Activated CD4-positive, alpha-beta T cell treated with anti-CD3 and anti-CD28 coated beads for 36 hours (primary cell): Measurements from ENCODE around the gene CLSTN3. TPM values are rescaled to one million over a fixed set of nuclear protein-coding genes. Genes with fewer than 3 reads are reported as not detected.

ENCODE experiments used
- ATAC-seq: fragments of 200-7000 bp; cut with Tn5 transposase; one replicate; pipeline ENCODE4 v1.10.0; 2021; ENCODE audit warnings: mild to moderate bottlenecking, moderate library complexity
- CTCF ChIA-PET: fragments of 350-600 bp; sonication (Branson Sonifier 250); formaldehyde crosslinking; loops from one replicate; lab custom pipeline; 2021; ENCODE audit warnings: antibody characterized with exemption; lab: Charles Lee
- POLR2A ChIA-PET: fragments of 350-600 bp; sonication (Branson Sonifier 250); formaldehyde crosslinking; loops from one replicate; lab custom pipeline; 2021; ENCODE audit warnings: antibody characterized with exemption, inconsistent platforms; lab: Charles Lee
- DNase-seq: peaks from one replicate; pipeline ENCODE4 v3.0.0-alpha.2; 2020
- H3K27ac Mint-ChIP-seq: one replicate; pipeline ENCODE4 v1.8.0; 2021; ENCODE audit warnings: mixed read lengths
- H3K27me3 Mint-ChIP-seq: one replicate; pipeline ENCODE4 v1.8.0; 2021; ENCODE audit warnings: mixed read lengths
- H3K36me3 Mint-ChIP-seq: one replicate; pipeline ENCODE4 v1.8.0; 2021; ENCODE audit warnings: low read depth, mixed read lengths
- H3K4me1 Mint-ChIP-seq: one replicate; pipeline ENCODE4 v1.8.0; 2021; ENCODE audit warnings: mixed read lengths
- H3K4me3 Mint-ChIP-seq: one replicate; pipeline ENCODE4 v1.8.0; 2021; ENCODE audit warnings: mild to moderate bottlenecking, moderate library complexity, mixed read lengths
- H3K9me3 Mint-ChIP-seq: one replicate; pipeline ENCODE4 v1.8.0; 2021; ENCODE audit warnings: low read depth, mixed read lengths
- intact Hi-C, 2 experiments: fragments of 100-400 bp; cut with DNase I in 1 of 2; cut with micrococcal nuclease in 1 of 2; formaldehyde crosslinking; loops; one replicate each; pipeline versions ENCODE4 v1.14.2 to v1.15.1; 2022 to 2024; cut with DNase I, micrococcal nuclease
- total RNA-seq, 2 experiments: library from RNA; stranded (reverse); gene quantifications; one replicate each; pipeline ENCODE4 v1.2.3, GENCODE V29; 2021

Gene CLSTN3
- total RNA-seq, 2 experiments from 2014 or later: 28.2 to 37.9 TPM

DNA sequence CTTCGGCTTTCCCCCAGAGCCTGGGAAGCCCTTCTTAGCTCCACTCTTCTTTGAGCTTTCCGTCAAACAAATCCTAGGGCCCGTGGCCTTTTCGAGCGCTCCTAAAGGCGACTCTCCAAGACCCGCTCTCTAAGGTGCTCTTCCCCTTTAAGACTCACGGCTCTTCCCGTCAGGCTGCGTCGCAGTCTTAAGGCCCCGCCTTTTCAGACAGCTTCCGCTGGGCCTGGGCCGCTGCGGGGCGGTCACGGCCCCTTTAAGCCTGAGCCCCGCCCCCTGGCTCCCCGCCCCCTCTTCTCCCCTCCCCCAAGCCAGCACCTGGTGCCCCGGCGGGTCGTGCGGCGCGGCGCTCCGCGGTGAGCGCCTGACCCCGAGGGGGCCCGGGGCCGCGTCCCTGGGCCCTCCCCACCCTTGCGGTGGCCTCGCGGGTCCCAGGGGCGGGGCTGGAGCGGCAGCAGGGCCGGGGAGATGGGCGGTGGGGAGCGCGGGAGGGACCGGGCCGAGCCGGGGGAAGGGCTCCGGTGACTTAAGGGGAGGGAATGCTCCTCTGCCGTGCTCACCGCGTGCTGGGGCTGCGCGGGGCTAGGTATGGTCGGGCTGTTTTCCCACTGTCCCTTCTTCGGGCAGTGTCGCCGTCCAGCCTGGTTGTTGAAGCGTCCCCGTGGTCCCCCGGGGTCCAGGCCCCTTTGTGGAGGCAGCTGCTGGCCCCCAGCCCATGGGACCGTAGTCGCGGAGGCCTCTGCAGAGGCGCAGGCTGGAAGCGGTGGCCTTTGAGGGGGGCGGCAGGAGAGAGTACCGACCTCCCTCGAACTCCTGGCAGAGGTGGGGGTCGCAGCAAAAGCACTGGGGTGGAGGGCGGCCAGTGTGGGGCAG is 59.5 kb downstream of the CLSTN3 start, which contains the start of gene PEX5:
PEX5 (plus strand) TSS at position 289 of the 870 bp plus-strand sequence. CDS start 692 bp downstream, outside the sequence.
- Mint-ChIP-seq H3K27me3 (no peaks in the 10 kb centered on the region), H3K27ac (peak within 1 kb of the TSS; percentile 94), H3K4me3 (peak within 1 kb of the TSS; percentile 85), H3K9me3 (no peaks in the 10 kb centered on the region), H3K36me3 (peaks cover 28% of the 10 kb centered on the region), H3K4me1 (peaks cover 41% of the 10 kb centered on the region)
- ChIA-PET POLR2A (interaction anchor here (0.6 kb wide), 1 partner anchor 38 kb away, joined by 4 read pairs; no protein-coding TSS in a partner anchor), CTCF (interaction anchor here (0.5 to 2.1 kb wide), 9 partner anchors 9 to 451 kb away, joined by 3 to 10 read pairs (median 4); no protein-coding TSS in a partner anchor)
- DNase-seq (peak; percentile 91), ATAC-seq (peak; percentile 94)
- intact Hi-C loops: loop anchor here in 1 of 2 experiments (1.0 to 5.0 kb wide), 14 partner anchors 59 to 1053 kb away; partner anchors contain the start of genes C12orf57, CLSTN3, COPS7A and EMG1

DNA sequence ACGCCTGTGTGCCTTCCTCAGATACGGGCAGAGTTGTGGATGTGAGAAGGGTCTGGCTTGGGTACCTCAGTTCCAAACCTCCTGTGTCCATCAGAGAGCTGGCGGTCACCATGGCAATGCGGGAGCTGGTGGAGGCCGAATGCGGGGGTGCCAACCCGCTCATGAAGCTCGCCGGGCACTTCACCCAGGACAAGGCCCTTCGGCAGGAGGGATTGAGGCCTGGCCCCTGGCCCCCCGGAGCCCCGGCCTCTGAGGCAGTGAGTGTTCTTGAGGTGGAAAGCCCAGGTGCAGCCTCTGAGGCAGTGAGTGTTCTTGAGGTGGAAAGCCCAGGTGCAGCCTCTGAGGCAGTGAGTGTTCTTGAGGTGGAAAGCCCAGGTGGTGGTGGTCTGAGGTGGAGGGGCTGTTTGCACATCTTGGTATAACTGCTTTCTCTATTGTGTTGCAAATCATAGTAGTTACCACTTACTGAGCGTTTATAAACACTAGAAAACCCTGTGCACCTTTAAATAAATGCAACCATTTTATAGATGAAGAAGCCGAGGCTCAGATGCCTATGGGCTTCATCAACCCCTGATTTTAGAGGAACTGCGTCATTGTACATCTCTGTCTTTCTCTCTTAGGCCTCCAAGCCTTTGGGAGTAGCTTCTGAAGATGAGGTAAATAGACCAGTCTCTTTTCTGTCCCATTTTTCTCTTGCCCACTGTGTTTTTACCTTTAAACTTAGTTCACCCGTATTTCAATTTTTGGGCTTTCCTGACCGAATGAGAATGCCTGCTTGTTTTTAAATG is 60.3 kb downstream of the CLSTN3 start:
- ChIA-PET POLR2A (interaction anchor here (0.6 kb wide), 1 partner anchor 39 kb away, joined by 4 read pairs; no protein-coding TSS in a partner anchor), CTCF (interaction anchor here (0.5 to 1.9 kb wide), 3 partner anchors 46 to 98 kb away, joined by 3 to 4 read pairs (median 3); no protein-coding TSS in a partner anchor)
- Mint-ChIP-seq H3K27ac (peak overlapping the region; percentile 71), H3K9me3 (no peaks in the 10 kb centered on the region), H3K4me3 (peak overlapping the region; percentile 85), H3K36me3 (peaks cover 34% of the 10 kb centered on the region), H3K27me3 (no peaks in the 10 kb centered on the region), H3K4me1 (peaks cover 47% of the 10 kb centered on the region)
- ATAC-seq (no peak), DNase-seq (peak; percentile 38)
- intact Hi-C loops: no loop called here

DNA sequence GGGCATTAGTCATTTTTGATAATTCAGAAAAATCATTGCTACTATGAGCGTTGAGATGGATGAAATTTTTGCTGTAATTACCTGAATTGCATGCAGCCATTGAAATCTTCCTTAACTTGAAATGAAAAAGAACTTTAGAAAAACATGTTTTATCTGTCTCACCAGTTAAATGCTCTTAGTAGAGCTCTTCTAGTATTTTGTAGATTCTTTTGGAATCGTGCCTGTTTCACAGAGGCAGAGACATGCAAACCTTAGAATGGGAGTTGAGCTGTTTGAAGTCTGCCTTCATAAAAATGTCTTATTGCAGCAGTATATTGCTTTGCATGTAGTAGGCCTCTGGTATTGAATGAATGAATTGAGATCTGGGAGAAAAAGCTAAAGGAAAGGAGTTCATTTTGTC is 63.5 kb downstream of the CLSTN3 start:
- Mint-ChIP-seq H3K9me3 (no peaks in the 10 kb centered on the region), H3K27me3 (no peaks in the 10 kb centered on the region), H3K27ac (no peak overlapping the region), H3K36me3 (peaks cover 39% of the 10 kb centered on the region), H3K4me3 (no peak overlapping the region), H3K4me1 (peaks cover 42% of the 10 kb centered on the region)
- CTCF ChIA-PET: interaction anchor here (1.2 to 1.4 kb wide), 2 partner anchors 49 to 269 kb away, joined by 3 to 5 read pairs; no protein-coding TSS in a partner anchor
- DNase-seq (no peak), ATAC-seq (no peak)
- POLR2A ChIA-PET: interaction anchor here (0.9 kb wide), 1 partner anchor 320 kb away, joined by 3 read pairs; the partner anchor contains the start of gene SPSB2
- intact Hi-C loops: no loop called here

DNA sequence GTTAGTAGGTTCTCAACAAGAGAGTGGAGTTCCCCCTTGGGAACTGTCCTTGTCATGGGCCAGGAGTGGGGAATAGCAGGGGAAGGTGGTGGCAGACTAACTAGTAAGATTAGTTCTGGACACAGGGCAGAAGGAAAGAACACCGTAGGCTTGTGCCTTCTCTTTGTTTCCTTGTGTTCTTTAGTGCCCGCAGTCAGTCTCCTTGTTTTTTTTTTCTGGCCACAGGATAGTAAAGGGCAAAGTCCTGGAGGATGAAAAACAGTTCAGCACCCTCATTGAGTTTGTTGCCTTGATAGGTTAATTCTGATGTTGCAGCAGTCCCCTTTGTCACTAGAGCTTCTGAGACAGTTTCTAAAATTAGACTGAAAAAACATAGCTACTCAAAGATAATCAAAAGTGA is 67.7 kb downstream of the CLSTN3 start:
- ChIA-PET POLR2A (no interaction called here), CTCF (interaction anchor here (1.3 kb wide), 1 partner anchor 8 kb away, joined by 3 read pairs; the partner anchor contains the start of gene PEX5)

DNA sequence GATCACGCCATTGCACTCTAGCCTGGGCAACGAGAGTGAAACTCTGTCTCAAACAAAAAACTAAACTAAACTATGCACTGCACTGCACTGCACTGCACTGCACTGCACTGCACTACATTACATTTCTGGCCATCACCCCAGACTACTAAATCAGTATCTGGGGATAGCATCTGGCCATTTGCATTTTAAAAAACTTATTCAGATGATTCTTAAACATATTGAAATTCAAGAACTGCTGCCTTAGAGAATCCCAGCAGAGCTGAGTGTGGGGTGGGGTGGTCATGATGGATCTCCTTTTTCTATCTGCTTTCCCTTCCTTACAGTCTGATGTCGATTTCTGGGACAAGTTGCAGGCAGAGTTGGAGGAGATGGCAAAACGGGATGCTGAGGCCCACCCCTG is 72.9 kb downstream of the CLSTN3 start:
- Mint-ChIP-seq H3K27ac (no peak overlapping the region), H3K36me3 (peaks cover 63% of the 10 kb centered on the region), H3K9me3 (no peaks in the 10 kb centered on the region), H3K27me3 (no peaks in the 10 kb centered on the region), H3K4me3 (no peak overlapping the region), H3K4me1 (no peaks in the 10 kb centered on the region)
- ChIA-PET CTCF (interaction anchor here (0.8 kb wide), 1 partner anchor 41 kb away, joined by 3 read pairs; no protein-coding TSS in a partner anchor), POLR2A (no interaction called here)
- DNase-seq (no peak), ATAC-seq (no peak)
- intact Hi-C loops: no loop called here

More for the DNA sequence above, 67.7 kb downstream of the CLSTN3 start:
- peaks cover 19% of the 10 kb centered on the region for H3K4me1 Mint-ChIP-seq
- no peaks in the 10 kb centered on the region for H3K9me3 Mint-ChIP-seq
- H3K27ac Mint-ChIP-seq: no peak overlapping the region
- DNase-seq (no peak), ATAC-seq (no peak)
- intact Hi-C loops: no loop called here
- no peak overlapping the region for H3K4me3 Mint-ChIP-seq
- H3K36me3 Mint-ChIP-seq: peaks cover 44% of the 10 kb centered on the region
- no peaks in the 10 kb centered on the region for H3K27me3 Mint-ChIP-seq

DNA sequence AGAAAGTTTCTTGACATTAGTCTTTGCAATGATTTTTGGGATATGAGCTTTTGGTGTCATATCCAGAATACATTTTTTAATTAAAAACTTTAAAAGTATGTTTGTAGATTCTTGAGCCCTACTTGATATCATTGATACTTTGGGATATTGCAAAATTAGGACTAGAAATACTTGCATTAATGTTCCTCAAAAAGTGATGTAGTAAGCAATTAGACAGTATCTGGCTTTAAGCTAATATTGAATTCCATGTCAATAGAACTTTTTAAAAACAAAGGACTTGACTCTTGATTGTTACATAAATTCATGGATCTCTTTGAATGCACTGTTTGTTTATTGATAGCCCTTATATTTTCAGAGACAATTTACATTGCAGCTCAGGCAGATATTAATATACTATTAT is 74.9 kb downstream of the CLSTN3 start:
- intact Hi-C loops: no loop called here
- H3K9me3 Mint-ChIP-seq: peaks cover 2% of the 10 kb centered on the region
- POLR2A ChIA-PET: interaction anchor here (0.6 kb wide), 1 partner anchor 74 kb away, joined by 3 read pairs; no protein-coding TSS in a partner anchor
- ATAC-seq (no peak), DNase-seq (no peak)
- H3K4me3 Mint-ChIP-seq: no peak overlapping the region
- CTCF ChIA-PET: interaction anchor here (1.5 kb wide), 1 partner anchor 15 kb away, joined by 7 read pairs; no protein-coding TSS in a partner anchor
- H3K4me1 Mint-ChIP-seq: no peaks in the 10 kb centered on the region
- peaks cover 82% of the 10 kb centered on the region for H3K36me3 Mint-ChIP-seq
- H3K27ac Mint-ChIP-seq: no peak overlapping the region
- H3K27me3 Mint-ChIP-seq: no peaks in the 10 kb centered on the region

DNA sequence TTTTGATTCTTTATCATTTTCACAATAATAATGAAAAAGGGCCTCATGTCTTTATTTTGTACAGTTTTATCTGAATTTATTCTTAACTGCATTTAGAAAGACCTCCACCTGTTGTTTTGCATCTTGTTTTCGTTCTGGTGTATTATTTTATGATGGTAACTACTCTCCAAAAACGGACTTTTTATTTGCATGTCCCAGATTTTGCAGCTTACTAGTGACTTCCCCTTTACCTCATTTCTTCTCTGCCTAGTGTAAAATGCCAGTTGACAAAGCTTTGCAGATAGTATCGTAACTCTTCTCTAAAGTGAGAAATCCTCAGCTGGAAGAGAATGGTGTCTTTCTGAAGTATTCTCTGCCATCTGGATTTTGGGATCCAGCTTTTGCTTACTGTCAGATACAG is 76.5 kb downstream of the CLSTN3 start:
- H3K4me1 Mint-ChIP-seq: no peaks in the 10 kb centered on the region
- DNase-seq: no peak
- CTCF ChIA-PET: no interaction called here

DNA sequence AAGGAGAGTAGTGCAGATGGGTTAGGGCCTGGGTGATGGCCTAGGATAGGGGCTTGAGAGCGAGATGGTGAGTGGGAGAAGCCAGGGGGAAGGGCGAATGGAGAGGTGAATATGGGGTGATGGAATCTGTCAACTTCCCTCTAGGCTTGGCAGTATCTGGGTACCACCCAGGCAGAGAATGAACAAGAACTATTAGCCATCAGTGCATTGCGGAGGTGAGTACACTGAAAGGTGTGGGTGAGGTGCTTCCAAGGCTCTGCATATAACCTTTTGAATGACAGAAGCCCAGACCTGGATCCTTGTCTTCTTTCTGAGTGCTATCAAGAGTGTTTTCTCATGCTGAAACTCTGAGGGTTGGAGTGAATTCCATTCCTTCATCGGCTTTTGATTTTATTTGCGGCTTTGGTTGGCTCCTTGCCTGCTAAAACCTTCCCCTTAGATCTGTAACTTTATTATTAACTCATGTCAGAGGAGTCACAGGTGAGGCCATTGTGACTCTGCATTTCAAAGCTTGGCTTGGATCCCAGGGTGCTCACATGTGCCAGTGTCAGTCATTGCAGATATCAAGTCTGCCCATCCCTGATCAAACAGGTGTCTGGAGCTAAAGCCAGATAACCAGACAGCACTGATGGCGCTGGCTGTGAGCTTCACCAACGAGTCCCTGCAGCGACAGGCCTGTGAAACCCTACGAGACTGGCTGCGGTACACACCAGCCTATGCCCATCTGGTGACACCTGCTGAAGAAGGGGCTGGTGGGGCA is 77.9 kb downstream of the CLSTN3 start:
- DNase-seq (no peak), ATAC-seq (no peak)
- H3K4me1 Mint-ChIP-seq: no peaks in the 10 kb centered on the region
- peaks cover 84% of the 10 kb centered on the region for H3K36me3 Mint-ChIP-seq
- no peak overlapping the region for H3K27ac Mint-ChIP-seq
- no peak overlapping the region for H3K4me3 Mint-ChIP-seq
- no peaks in the 10 kb centered on the region for H3K27me3 Mint-ChIP-seq
- CTCF ChIA-PET: no interaction called here
- POLR2A ChIA-PET: no interaction called here
- intact Hi-C loops: no loop called here
- peaks cover 14% of the 10 kb centered on the region for H3K9me3 Mint-ChIP-seq

More for the DNA sequence above, 76.5 kb downstream of the CLSTN3 start:
- intact Hi-C loops: no loop called here
- no peak for ATAC-seq
- Mint-ChIP-seq H3K9me3 (peaks cover 9% of the 10 kb centered on the region), H3K36me3 (peaks cover 88% of the 10 kb centered on the region), H3K4me3 (no peak overlapping the region), H3K27ac (no peak overlapping the region), H3K27me3 (no peaks in the 10 kb centered on the region)
- POLR2A ChIA-PET: no interaction called here
